Karpas-422 (cell line): Measurements from ENCODE around the gene KRTAP4-7. TPM values are rescaled to one million over a fixed set of nuclear protein-coding genes. Genes with fewer than 3 reads are reported as not detected.
A peak's percentile ranks its signal among the peaks of the same experiment; 100 is the strongest.
"Not testable (repeated sequence)": the region's sequence is repeated elsewhere in the genome, so short reads cannot be mapped to it uniquely, and the experiment has no call there.

Experiments used
- DNase-seq: peaks from one replicate; pipeline ENCODE4 v3.0.0-alpha.2; 2015
- H2AFZ ChIP-seq: fragments of 200-600 bp; sonication (generic); 2 replicates; pipeline ENCODE4 v1.6.1; 2014; ENCODE audit warnings: antibody characterized with exemption, low read length, mixed read lengths
- H3K27ac ChIP-seq: fragments of 200-600 bp; sonication (generic); 2 replicates; pipeline ENCODE4 v1.5.1; 2014; ENCODE audit warnings: mild to moderate bottlenecking, low read length, moderate library complexity
- H3K27me3 ChIP-seq: fragments of 200-600 bp; sonication (generic); 2 replicates; pipeline ENCODE4 v1.6.1; 2014; ENCODE audit warnings: low read length, mixed read lengths
- H3K36me3 ChIP-seq: fragments of 200-600 bp; sonication (generic); 2 replicates; pipeline ENCODE4 v1.6.1; 2014; ENCODE audit warnings: low read length, mixed read lengths; ENCODE audit not compliant: insufficient read depth
- H3K4me1 ChIP-seq: fragments of 200-600 bp; sonication (generic); 2 replicates; pipeline ENCODE4 v1.6.1; 2014; ENCODE audit warnings: mild to moderate bottlenecking, low read length, mixed read lengths
- H3K4me2 ChIP-seq: fragments of 200-600 bp; sonication (generic); 2 replicates; pipeline ENCODE4 v1.6.1; 2014; ENCODE audit warnings: low read length, low read depth, mild to moderate bottlenecking; ENCODE audit not compliant: poor library complexity, severe bottlenecking
- H3K4me3 ChIP-seq: fragments of 200-600 bp; sonication (generic); 2 replicates; pipeline ENCODE4 v1.5.1; 2014; ENCODE audit warnings: mild to moderate bottlenecking, antibody characterized with exemption, low read length, mixed read lengths
- H3K79me2 ChIP-seq: fragments of 200-600 bp; sonication (generic); 2 replicates; pipeline ENCODE4 v1.6.1; 2014; ENCODE audit warnings: mild to moderate bottlenecking, low read length, mixed read lengths
- H3K9ac ChIP-seq: fragments of 200-600 bp; sonication (generic); 2 replicates; pipeline ENCODE4 v1.6.0; 2014; ENCODE audit warnings: low read length
- H3K9me2 ChIP-seq: fragments of 200-600 bp; sonication (generic), shearing (Covaris generic); replicated peaks from 2 replicates; pipeline ENCODE4 v1.6.0; 2014; ENCODE audit warnings: mild to moderate bottlenecking, low read length, moderate library complexity; ENCODE audit not compliant: insufficient read depth
- H3K9me3 ChIP-seq: fragments of 300-700, 200-600 bp; sonication (generic); 2 replicates; pipeline ENCODE4 v1.6.1; 2014; ENCODE audit warnings: low read length, mixed read lengths
- H4K20me1 ChIP-seq: fragments of 200-600 bp; sonication (generic); 2 replicates; pipeline ENCODE4 v1.6.1; 2014; ENCODE audit warnings: mild to moderate bottlenecking, antibody characterized with exemption, low read length, low read depth; ENCODE audit not compliant: insufficient read depth
- total RNA-seq: library from RNA; depleted of rRNA; stranded (reverse); fragments of >200 nt; shearing (Covaris generic); gene quantifications from 2 replicates; pipeline ENCODE4 v1.2.3, GENCODE V29; 2014; ENCODE audit warnings: low replicate concordance

KRTAP4-7 gene
- total RNA-seq, 1 experiment from 2014 or later, result not detected

GRCh38 chr17:41049110-41049509 lies 34.8 kb upstream of the KRTAP4-7 start:
- H3K36me3 ChIP-seq, result no peaks in the 10 kb centered on the region
- H3K4me3 ChIP-seq, result no peak overlapping the region
- H3K79me2 ChIP-seq, result no peaks in the 10 kb centered on the region
- no peak overlapping the region for H2AFZ ChIP-seq
- no peaks in the 10 kb centered on the region for H3K9me2 ChIP-seq
- no peak overlapping the region for H3K27ac ChIP-seq
- no peak overlapping the region for H3K4me2 ChIP-seq
- no peaks in the 10 kb centered on the region for H4K20me1 ChIP-seq
- no peak overlapping the region for H3K9ac ChIP-seq
- no peaks in the 10 kb centered on the region for H3K27me3 ChIP-seq
- H3K4me1 ChIP-seq, result no peaks in the 10 kb centered on the region
- no peaks in the 10 kb centered on the region for H3K9me3 ChIP-seq
- DNase-seq, result peak; percentile 10

- no peak overlapping the region for H3K4me3 ChIP-seq
- H3K4me2 ChIP-seq, result no peak overlapping the region
- no peak overlapping the region for H3K27ac ChIP-seq
- H3K79me2 ChIP-seq, result no peaks in the 10 kb centered on the region
- H3K27me3 ChIP-seq, result no peaks in the 10 kb centered on the region
- H2AFZ ChIP-seq, result no peak overlapping the region
- no peaks in the 10 kb centered on the region for H3K9me3 ChIP-seq
- no peaks in the 10 kb centered on the region for H4K20me1 ChIP-seq
- H3K9ac ChIP-seq, result no peak overlapping the region
- DNase-seq, result no peak
- no peaks in the 10 kb centered on the region for H3K9me2 ChIP-seq
- no peaks in the 10 kb centered on the region for H3K4me1 ChIP-seq
- H3K36me3 ChIP-seq, result no peaks in the 10 kb centered on the region
Observed at GRCh38 chr17:41052566-41052965, 31.4 kb upstream of the KRTAP4-7 start.

GRCh38 chr17:41054025-41054424 lies 29.9 kb upstream of the KRTAP4-7 start:
- Histone ChIP-seq H3K27ac (no peak overlapping the region), H3K79me2 (no peaks in the 10 kb centered on the region), H3K9me3 (no peaks in the 10 kb centered on the region), H3K4me2 (no peak overlapping the region), H3K4me1 (no peaks in the 10 kb centered on the region), H4K20me1 (no peaks in the 10 kb centered on the region), H3K4me3 (no peak overlapping the region), H3K36me3 (no peaks in the 10 kb centered on the region), H2AFZ (no peak overlapping the region), H3K27me3 (no peaks in the 10 kb centered on the region), H3K9ac (no peak overlapping the region), H3K9me2 (no peaks in the 10 kb centered on the region)
- peak; percentile 27 for DNase-seq

- H2AFZ ChIP-seq, H3K9ac ChIP-seq, H3K27ac ChIP-seq, H3K4me2 ChIP-seq, H3K4me3 ChIP-seq, H3K79me2 ChIP-seq, H3K9me2 ChIP-seq, H3K9me3 ChIP-seq, H4K20me1 ChIP-seq, H3K27me3 ChIP-seq, H3K4me1 ChIP-seq, DNase-seq, H3K36me3 ChIP-seq: not testable (repeated sequence)
Observed at GRCh38 chr17:41054556-41054955, 29.4 kb upstream of the KRTAP4-7 start.

GRCh38 chr17:41055130-41055529 lies 28.8 kb upstream of the KRTAP4-7 start, which contains the start of gene KRTAP2-2:
Gene KRTAP2-2 (minus strand): TSS chr17:41055230. CDS start chr17:41055211, 19 bp downstream.
- not testable (repeated sequence) for H3K9me3 ChIP-seq, H3K79me2 ChIP-seq, H3K9ac ChIP-seq, DNase-seq, H3K36me3 ChIP-seq, H3K9me2 ChIP-seq, H3K4me2 ChIP-seq, H3K4me3 ChIP-seq, H2AFZ ChIP-seq, H3K4me1 ChIP-seq, H3K27me3 ChIP-seq, H3K27ac ChIP-seq, H4K20me1 ChIP-seq

- Histone ChIP-seq H3K9me3 (no peaks in the 10 kb centered on the region), H3K4me1 (no peaks in the 10 kb centered on the region)
Observed at GRCh38 chr17:41057547-41057946, 26.4 kb upstream of the KRTAP4-7 start.

GRCh38 chr17:41058741-41059140 lies 25.2 kb upstream of the KRTAP4-7 start:
- Histone ChIP-seq H3K27me3 (no peaks in the 10 kb centered on the region), H3K4me1 (no peaks in the 10 kb centered on the region), H2AFZ (no peak overlapping the region), H3K9me2 (no peaks in the 10 kb centered on the region), H3K27ac (no peak overlapping the region), H3K4me3 (no peak overlapping the region), H3K79me2 (no peaks in the 10 kb centered on the region), H3K9me3 (no peaks in the 10 kb centered on the region), H4K20me1 (no peaks in the 10 kb centered on the region), H3K4me2 (no peak overlapping the region), H3K9ac (no peak overlapping the region), H3K36me3 (no peaks in the 10 kb centered on the region)
- DNase-seq, result no peak

More at GRCh38 chr17:41057547-41057946, 26.4 kb upstream of the KRTAP4-7 start:
- H3K9me2 ChIP-seq, result no peaks in the 10 kb centered on the region
- no peaks in the 10 kb centered on the region for H3K79me2 ChIP-seq
- no peak overlapping the region for H3K4me3 ChIP-seq
- no peaks in the 10 kb centered on the region for H4K20me1 ChIP-seq
- H3K4me2 ChIP-seq, result no peak overlapping the region
- DNase-seq, result peak; percentile 22
- no peaks in the 10 kb centered on the region for H3K36me3 ChIP-seq
- H3K27ac ChIP-seq, result no peak overlapping the region
- no peak overlapping the region for H3K9ac ChIP-seq
- no peak overlapping the region for H2AFZ ChIP-seq
- H3K27me3 ChIP-seq, result no peaks in the 10 kb centered on the region

- DNase-seq, result peak; percentile 26
- H3K36me3 ChIP-seq, H3K79me2 ChIP-seq, H2AFZ ChIP-seq, H3K27ac ChIP-seq, H3K27me3 ChIP-seq, H4K20me1 ChIP-seq, H3K4me3 ChIP-seq, H3K4me2 ChIP-seq, H3K9me3 ChIP-seq, H3K9ac ChIP-seq, H3K4me1 ChIP-seq, H3K9me2 ChIP-seq: not testable (repeated sequence)
Observed at GRCh38 chr17:41059276-41060051, 24.5 kb upstream of the KRTAP4-7 start.
